SK-N-SH (cell line): ENCODE measurements around the gene GMPR. TPM values are rescaled to one million over a fixed set of nuclear protein-coding genes. Genes with fewer than 3 reads are reported as not detected.

ENCODE experiments used
- CTCF ChIA-PET: fragments of 300-600, 350-600 bp; formaldehyde crosslinking; extraction: SDS; loops from one replicate; lab custom pipeline; 2021; lab: Yijun Ruan, JAX
- POLR2A ChIA-PET: fragments of 350-600 bp; sonication (Branson Sonifier 250); formaldehyde crosslinking; extraction: SDS; loops from one replicate; lab custom pipeline; 2020; ENCODE audit warnings: antibody characterized with exemption, inconsistent platforms; lab: Yijun Ruan, JAX
- DNase-seq: peaks from one replicate; pipeline ENCODE4 v3.0.0; 2012
- H2AFZ ChIP-seq: fragments of 200-600 bp; sonication (generic); 2 replicates; pipeline ENCODE4 v1.8.1; 2016; ENCODE audit warnings: antibody characterized with exemption, mild to moderate bottlenecking, low read depth
- H3F3A ChIP-seq: fragments of 200-600 bp; sonication (generic); replicated peaks from 2 replicates; pipeline ENCODE3; 2016; ENCODE audit warnings: antibody characterized with exemption, mild to moderate bottlenecking; ENCODE audit not compliant: insufficient read depth
- H3K27ac ChIP-seq, 2 experiments: fragments of 200-500 bp in 1 of 2; fragments of 200-600 bp in 1 of 2; sonication (Bioruptor generic) in 1 of 2; sonication (generic), shearing (Covaris generic) in 1 of 2; 2 replicates each; pipeline versions ENCODE4 v1.5.1 to v1.6.1; 2014 to 2016; ENCODE audit warnings: low read depth in 2 of 2, inconsistent platforms in 1 of 2, low read length in 1 of 2, mild to moderate bottlenecking in 1 of 2, mixed read lengths in 1 of 2
- H3K27me3 ChIP-seq: fragments of 200-600 bp; sonication (generic), shearing (Covaris generic); 2 replicates; pipeline ENCODE4 v1.6.1; 2016; ENCODE audit warnings: mixed run types; ENCODE audit not compliant: insufficient read depth
- H3K36me3 ChIP-seq, 2 experiments: fragments of 200-500 bp in 1 of 2; fragments of 200-600 bp in 1 of 2; sonication (Bioruptor generic) in 1 of 2; sonication (generic) in 1 of 2; replicated peaks in 1 of 2; 2 replicates each; pipeline versions ENCODE3 to v1.5.1; 2014 to 2016; ENCODE audit warnings: low read length in 1 of 2, mild to moderate bottlenecking in 1 of 2; ENCODE audit not compliant: insufficient read depth in 2 of 2, control insufficient read depth in 1 of 2
- H3K4me1 ChIP-seq, 2 experiments: fragments of 200-500 bp in 1 of 2; fragments of 200-600 bp in 1 of 2; sonication (Bioruptor generic) in 1 of 2; sonication (generic), shearing (Covaris generic) in 1 of 2; 2 replicates each; pipeline versions ENCODE4 v1.5.1 to v1.6.1; 2014 to 2016; ENCODE audit warnings: low read depth in 1 of 2, low read length in 1 of 2, mixed run types in 1 of 2; ENCODE audit not compliant: insufficient read depth in 2 of 2, control insufficient read depth in 1 of 2
- H3K4me2 ChIP-seq: fragments of 200-600 bp; sonication (generic), shearing (Covaris generic); 2 replicates; pipeline ENCODE4 v1.6.1; 2017; ENCODE audit warnings: mixed run types
- H3K4me3 ChIP-seq, 2 experiments: fragments of 200-500 bp in 1 of 2; fragments of 200-600 bp in 1 of 2; sonication (Bioruptor generic) in 1 of 2; sonication (generic), shearing (Covaris generic) in 1 of 2; 2 replicates each; pipeline versions ENCODE4 v1.5.1 to v1.8.1; 2014 to 2016; ENCODE audit warnings: low read depth in 2 of 2, inconsistent platforms in 1 of 2, low read length in 1 of 2, mild to moderate bottlenecking in 1 of 2, mixed read lengths in 1 of 2, moderate library complexity in 1 of 2
- H3K79me2 ChIP-seq: fragments of 200-600 bp; sonication (generic); 2 replicates; pipeline ENCODE4 v1.8.1; 2017; ENCODE audit warnings: mild to moderate bottlenecking; ENCODE audit not compliant: insufficient read depth
- H3K9ac ChIP-seq: fragments of 200-600 bp; sonication (generic); 2 replicates; pipeline ENCODE4 v1.6.1; 2017; ENCODE audit warnings: mixed run types
- H3K9me2 ChIP-seq: fragments of 200-600 bp; sonication (generic); 2 replicates; pipeline ENCODE4 v1.6.1; 2017; ENCODE audit warnings: mixed run types
- H3K9me3 ChIP-seq: fragments of 200-600 bp; sonication (generic); 2 replicates; pipeline ENCODE4 v1.6.1; 2017; ENCODE audit warnings: mixed run types, mild to moderate bottlenecking, moderate library complexity
- H4K20me1 ChIP-seq: fragments of 200-600 bp; sonication (generic); 2 replicates; pipeline ENCODE4 v1.6.1; 2017; ENCODE audit warnings: mild to moderate bottlenecking, mixed run types; ENCODE audit not compliant: insufficient read depth
- CTCF ChIP-seq: fragments of 200-600 bp; sonication (generic); IDR thresholded peaks from 2 replicates; pipeline ENCODE4 v1.6.1; 2017; ENCODE audit warnings: antibody characterized with exemption, mild to moderate bottlenecking, moderate library complexity
- EZH2phosphoT487 ChIP-seq: fragments of 200-600 bp; sonication (generic); IDR thresholded peaks from 2 replicates; pipeline ENCODE4 v1.6.1; 2017; ENCODE audit warnings: low read depth, mixed run types, mild to moderate bottlenecking, antibody characterized with exemption, moderate library complexity, borderline replicate concordance
- PBX3 ChIP-seq: IDR thresholded peaks from 2 replicates; pipeline ENCODE4; 2012
- TAF1 ChIP-seq: IDR thresholded peaks from 2 replicates; pipeline ENCODE4 v1.6.1; 2012; ENCODE audit warnings: low read depth, mild to moderate bottlenecking, low read length, moderate library complexity, borderline replicate concordance
- TCF12 ChIP-seq: IDR thresholded peaks from 2 replicates; pipeline ENCODE4 v1.4.0; 2012
- TEAD4 ChIP-seq: IDR thresholded peaks from 2 replicates; pipeline ENCODE4 v1.4.0; 2012; ENCODE audit warnings: mild to moderate bottlenecking, borderline replicate concordance; ENCODE audit not compliant: insufficient read depth
- WGBS: methylation state at CpG from one replicate; pipeline ENCODE4 v1.1.6; 2017; ENCODE audit warnings: low lambda C conversion rate; 5-methylcytosine and 5-hydroxymethylcytosine counted together
- polyA plus RNA-seq, 3 experiments: library from polyadenylated mRNA; depleted of rRNA; stranded (reverse); fragments of >200 nt; gene quantifications; 2 replicates each; pipeline ENCODE4 v1.2.3, GENCODE V29; 2012

The GMPR gene
- polyA plus RNA-seq, 1 of the 3 experiments (the other 2 are of a cell fraction), result 21.0 TPM

- DNase-seq, result no peak
- no peak for TF ChIP-seq CTCF
- no peak for TF ChIP-seq TEAD4
- peak; percentile 54; the same call in 1 of the 2 replicates for TF ChIP-seq PBX3
- TF ChIP-seq TCF12, result peak; percentile 29; the same call in 1 of the 2 replicates
- H3K79me2 ChIP-seq, result no peaks in the 10 kb centered on the region
- peak overlapping the region; percentile 25 to 67; a peak in 3 of 4 replicates for H3K27ac ChIP-seq
- H4K20me1 ChIP-seq, result no peaks in the 10 kb centered on the region
- no peaks in the 10 kb centered on the region for H3K27me3 ChIP-seq
- WGBS, result 61% methylated on average over 4 of the region's 4 CpGs
- H3F3A ChIP-seq, result peaks cover 9% of the 10 kb centered on the region
- H3K4me3 ChIP-seq, result no peak overlapping the region; a peak in 1 of 4 replicates
- no peak overlapping the region for H3K9ac ChIP-seq
- H2AFZ ChIP-seq, result peak overlapping the region; percentile 19; the same call in 1 of the 2 replicates
- H3K9me3 ChIP-seq, result no peaks in the 10 kb centered on the region
- POLR2A ChIA-PET, result no interaction called here
- peak overlapping the region; percentile 50; the same call in 1 of the 2 replicates for H3K4me2 ChIP-seq
- CTCF ChIA-PET, result interaction anchor here (1.1 kb wide), 1 partner anchor 525 kb away, joined by 3 read pairs; the partner anchor contains the start of gene ATXN1
- peaks cover 0 to 6% of the 10 kb centered on the region in 2 experiments; a peak in 1 of 4 replicates for H3K4me1 ChIP-seq
- no peaks in the 10 kb centered on the region for H3K36me3 ChIP-seq
- no peaks in the 10 kb centered on the region for H3K9me2 ChIP-seq
These were observed 2.3 kb upstream of the GMPR start for GRCh38 chr6:16236009-16236501.

DNA sequence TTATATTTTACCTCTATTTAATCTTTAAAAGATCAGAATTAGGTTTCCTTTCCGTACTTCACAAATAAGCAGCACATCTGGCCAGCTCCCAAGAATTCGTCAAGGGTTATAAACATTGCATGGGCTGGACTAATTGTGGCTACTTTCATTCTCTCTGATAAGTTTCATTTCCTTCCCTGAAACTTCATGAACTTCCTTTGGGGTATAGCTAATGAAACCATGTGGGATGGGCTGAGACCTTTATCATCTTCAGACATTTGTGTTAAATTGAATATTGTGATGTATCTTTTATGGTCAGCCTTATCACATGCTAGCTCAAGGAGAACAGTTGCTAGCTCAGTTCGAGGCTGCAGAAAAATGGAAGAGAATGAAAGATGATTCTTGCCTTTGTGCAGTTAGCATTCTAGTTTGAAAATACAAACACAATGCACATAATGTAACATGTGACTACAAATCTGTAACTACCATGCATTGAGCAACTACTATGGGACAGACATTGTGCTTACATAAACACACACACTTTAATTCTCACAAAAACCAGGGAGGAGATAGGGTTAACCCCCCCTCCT, 1.7 kb upstream of the GMPR start:
- no peak for TF ChIP-seq TEAD4
- TF ChIP-seq EZH2phosphoT487, result no peak
- TF ChIP-seq TAF1, result no peak
- peak overlapping the region; percentile 19; the same call in 1 of the 2 replicates for H2AFZ ChIP-seq
- no peak overlapping the region for H3K9ac ChIP-seq
- CTCF ChIA-PET, result interaction anchor here (1.1 kb wide), 1 partner anchor 525 kb away, joined by 3 read pairs; the partner anchor contains the start of gene ATXN1
- H3F3A ChIP-seq, result peaks cover 9% of the 10 kb centered on the region
- no peaks in the 10 kb centered on the region for H3K9me2 ChIP-seq
- DNase-seq, result no peak
- H3K4me2 ChIP-seq, result peak overlapping the region; percentile 50; the same call in 1 of the 2 replicates
- POLR2A ChIA-PET, result no interaction called here
- H4K20me1 ChIP-seq, result no peaks in the 10 kb centered on the region
- H3K79me2 ChIP-seq, result no peaks in the 10 kb centered on the region
- no peaks in the 10 kb centered on the region for H3K36me3 ChIP-seq
- H3K9me3 ChIP-seq, result no peaks in the 10 kb centered on the region
- peaks cover 0 to 6% of the 10 kb centered on the region in 2 experiments; a peak in 1 of 4 replicates for H3K4me1 ChIP-seq
- H3K27ac ChIP-seq, result peak overlapping the region; percentile 25 to 67; a peak in 3 of 4 replicates
- H3K4me3 ChIP-seq, result peak overlapping the region; percentile 14 to 34; a peak in 2 of 4 replicates
- 17% methylated on average over 3 of the region's 3 CpGs for WGBS
- H3K27me3 ChIP-seq, result no peaks in the 10 kb centered on the region
